Measurements from ENCODE around the gene GUF1.

GUF1 gene, protein sequence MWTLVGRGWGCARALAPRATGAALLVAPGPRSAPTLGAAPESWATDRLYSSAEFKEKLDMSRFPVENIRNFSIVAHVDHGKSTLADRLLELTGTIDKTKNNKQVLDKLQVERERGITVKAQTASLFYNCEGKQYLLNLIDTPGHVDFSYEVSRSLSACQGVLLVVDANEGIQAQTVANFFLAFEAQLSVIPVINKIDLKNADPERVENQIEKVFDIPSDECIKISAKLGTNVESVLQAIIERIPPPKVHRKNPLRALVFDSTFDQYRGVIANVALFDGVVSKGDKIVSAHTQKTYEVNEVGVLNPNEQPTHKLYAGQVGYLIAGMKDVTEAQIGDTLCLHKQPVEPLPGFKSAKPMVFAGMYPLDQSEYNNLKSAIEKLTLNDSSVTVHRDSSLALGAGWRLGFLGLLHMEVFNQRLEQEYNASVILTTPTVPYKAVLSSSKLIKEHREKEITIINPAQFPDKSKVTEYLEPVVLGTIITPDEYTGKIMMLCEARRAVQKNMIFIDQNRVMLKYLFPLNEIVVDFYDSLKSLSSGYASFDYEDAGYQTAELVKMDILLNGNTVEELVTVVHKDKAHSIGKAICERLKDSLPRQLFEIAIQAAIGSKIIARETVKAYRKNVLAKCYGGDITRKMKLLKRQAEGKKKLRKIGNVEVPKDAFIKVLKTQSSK

DNA sequence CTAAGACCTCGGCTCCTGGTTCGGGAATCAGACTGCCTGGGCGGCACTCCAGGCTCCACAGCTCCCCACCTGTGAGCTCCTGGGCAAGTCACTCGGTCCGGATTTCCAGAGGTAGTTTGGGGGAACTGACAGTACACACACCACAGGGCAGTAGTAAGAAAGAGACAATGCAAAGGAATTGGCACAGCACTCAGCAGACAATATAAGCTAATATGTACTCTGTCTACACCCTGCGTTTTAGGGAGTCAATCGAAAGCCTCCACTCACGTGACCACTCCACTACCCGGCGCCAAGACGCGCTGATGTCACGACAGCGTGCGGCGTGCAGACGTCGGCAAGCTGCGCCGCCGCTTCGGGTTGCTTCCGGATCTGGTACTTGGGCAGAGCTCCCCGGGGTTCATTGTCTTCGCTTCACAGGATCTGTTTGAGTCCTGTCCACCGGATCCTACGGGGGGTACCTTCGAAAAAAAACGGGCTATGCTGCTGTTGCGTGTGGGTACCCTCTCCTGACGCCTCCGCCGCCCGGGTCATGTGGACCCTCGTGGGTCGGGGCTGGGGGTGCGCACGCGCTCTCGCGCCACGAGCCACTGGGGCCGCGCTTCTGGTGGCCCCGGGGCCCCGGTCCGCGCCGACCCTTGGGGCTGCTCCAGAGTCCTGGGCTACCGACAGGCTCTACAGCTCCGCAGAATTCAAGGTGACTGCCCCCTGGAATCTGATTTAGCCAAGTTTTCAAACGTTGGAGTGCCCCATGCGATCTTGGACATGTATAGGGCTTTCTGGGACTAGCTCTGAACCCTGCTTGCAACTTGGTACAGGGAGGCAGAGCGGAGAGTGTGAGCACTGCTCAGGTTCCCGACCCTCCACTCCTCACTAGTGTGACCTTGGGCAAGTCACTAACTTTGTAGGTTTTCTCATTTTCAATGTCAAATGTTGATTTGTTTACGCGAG lies at the start of gene GUF1:
Gene GUF1 (plus strand): TSS at position 327 of the 948 bp plus-strand sequence. CDS start 203 bp downstream, at position 530.
- Histone ChIP-seq H4K20me1 (peaks cover 0 to 7% (median 0%) of the 10 kb centered on the region in 11 experiments; a peak in 2 of 22 replicates), H3K9ac (peak within 1 kb of the TSS; percentile 91 to 98 (median 94)), H3K27ac (peak within 1 kb of the TSS; percentile 93 to 98 (median 96)), H3K36me3 (peaks cover 16 to 28% (median 20%) of the 10 kb centered on the region in 11 experiments; a peak in 21 of 22 replicates), H3K4me1 (peaks cover 4 to 30% (median 25%) of the 10 kb centered on the region in 10 experiments), H3K27me3 (no peaks in the 10 kb centered on the region), H3K4me3 (peak within 1 kb of the TSS; percentile 67 to 90 (median 80)), H3K9me3 (replicated peaks in 1 of 11) (no peaks in the 10 kb centered on the region), H3K4me2 (peak within 1 kb of the TSS; percentile 74 to 95 (median 83))
- TF ChIP-seq Cebpa-rat (IDR thresholded peaks at IDR 0.05), result no peak

DNA sequence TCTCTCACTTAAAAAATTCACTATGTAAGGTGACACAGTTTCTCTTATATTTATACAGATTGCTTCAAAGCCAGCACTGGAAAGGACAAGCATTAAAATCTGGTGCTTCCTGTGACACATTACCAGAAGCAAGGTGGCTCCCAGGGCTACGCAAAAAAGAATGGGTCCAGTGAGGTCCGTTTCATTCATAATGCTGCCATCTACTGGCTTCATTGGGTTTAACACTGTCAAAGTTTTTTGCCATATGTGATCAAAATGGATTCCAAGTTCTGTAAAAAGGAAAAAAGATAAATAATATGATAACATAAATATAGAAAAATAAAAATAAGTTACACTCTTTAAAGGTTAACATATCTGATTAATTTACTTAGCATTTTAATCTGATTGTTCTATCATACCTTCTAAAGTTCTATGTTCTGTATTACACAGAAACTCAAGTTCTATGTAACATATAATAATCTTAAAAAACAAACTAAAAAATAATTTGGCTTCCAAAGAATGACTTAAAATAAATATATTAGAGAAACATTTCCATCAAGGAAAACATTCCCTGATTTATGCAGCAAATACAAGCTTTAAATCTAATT lies 48.8 kb upstream of the GUF1 start:
- no peak overlapping the region for H3K4me3 ChIP-seq
- H3K4me2 ChIP-seq, result no peak overlapping the region
- H4K20me1 ChIP-seq, result no peaks in the 10 kb centered on the region
- no peak overlapping the region for H3K9ac ChIP-seq
- no peaks in the 10 kb centered on the region for H3K9me3 ChIP-seq (replicated peaks in 1 of 11)
- H3K36me3 ChIP-seq, result no peaks in the 10 kb centered on the region
- no peak for TF ChIP-seq Cebpa-rat (IDR thresholded peaks at IDR 0.05)
- H3K27me3 ChIP-seq, result no peaks in the 10 kb centered on the region
- H3K4me1 ChIP-seq, result no peaks in the 10 kb centered on the region
- H3K27ac ChIP-seq, result no peak overlapping the region

DNA sequence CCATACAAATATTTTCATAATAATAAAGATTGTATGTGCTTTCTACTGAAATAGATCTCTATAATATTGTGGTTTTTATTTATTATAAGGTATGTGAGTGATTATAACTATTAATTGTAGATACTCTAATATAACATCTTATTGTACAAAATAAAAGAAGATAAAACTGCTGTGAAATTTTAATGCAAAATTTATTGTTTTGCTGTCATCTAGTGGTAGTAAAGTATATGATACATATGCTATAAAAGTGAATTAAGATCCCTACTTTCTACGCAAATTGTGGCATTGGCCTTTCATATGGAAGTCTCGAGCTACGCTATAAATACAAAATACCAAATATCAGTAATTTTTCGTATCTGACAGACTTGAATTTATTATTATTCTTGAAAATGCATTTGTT lies 46.1 kb upstream of the GUF1 start:
- Histone ChIP-seq H3K36me3 (no peaks in the 10 kb centered on the region), H3K27ac (no peak overlapping the region), H3K4me3 (no peak overlapping the region)

DNA sequence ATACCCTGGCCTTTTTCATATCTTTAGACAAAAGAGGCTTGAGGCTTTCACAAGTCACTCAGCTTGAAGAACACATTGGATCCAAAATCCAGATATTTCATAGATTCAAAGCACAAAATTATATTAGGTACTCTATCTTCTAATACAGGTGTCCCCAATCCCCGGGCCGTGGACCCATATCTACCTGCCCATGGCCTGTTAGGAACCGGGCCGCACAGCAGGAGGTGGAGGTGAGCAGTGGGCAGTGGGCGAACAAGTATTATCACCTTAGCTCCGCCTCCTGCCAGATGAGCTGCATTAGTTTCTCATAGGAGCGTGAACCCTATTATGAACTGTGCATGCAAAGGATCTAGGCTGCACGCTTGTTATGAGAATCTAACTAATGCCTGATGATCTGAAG lies 45.5 kb upstream of the GUF1 start:
- H3K4me1 ChIP-seq, result no peaks in the 10 kb centered on the region
- H3K9ac ChIP-seq, result no peak overlapping the region
- H3K4me2 ChIP-seq, result no peak overlapping the region
- no peaks in the 10 kb centered on the region for H4K20me1 ChIP-seq
- H3K27me3 ChIP-seq, result no peaks in the 10 kb centered on the region
- no peaks in the 10 kb centered on the region for H3K36me3 ChIP-seq
- TF ChIP-seq Cebpa-rat (IDR thresholded peaks at IDR 0.05), result no peak
- H3K27ac ChIP-seq, result no peak overlapping the region
- H3K9me3 ChIP-seq (replicated peaks in 1 of 11), result no peaks in the 10 kb centered on the region
- H3K4me3 ChIP-seq, result no peak overlapping the region

More for the DNA sequence above, 46.1 kb upstream of the GUF1 start:
- Histone ChIP-seq H3K4me1 (no peaks in the 10 kb centered on the region), H3K27me3 (no peaks in the 10 kb centered on the region), H3K9ac (no peak overlapping the region), H3K4me2 (no peak overlapping the region), H3K9me3 (replicated peaks in 1 of 11) (no peaks in the 10 kb centered on the region), H4K20me1 (no peaks in the 10 kb centered on the region)
- no peak for TF ChIP-seq Cebpa-rat (IDR thresholded peaks at IDR 0.05)

DNA sequence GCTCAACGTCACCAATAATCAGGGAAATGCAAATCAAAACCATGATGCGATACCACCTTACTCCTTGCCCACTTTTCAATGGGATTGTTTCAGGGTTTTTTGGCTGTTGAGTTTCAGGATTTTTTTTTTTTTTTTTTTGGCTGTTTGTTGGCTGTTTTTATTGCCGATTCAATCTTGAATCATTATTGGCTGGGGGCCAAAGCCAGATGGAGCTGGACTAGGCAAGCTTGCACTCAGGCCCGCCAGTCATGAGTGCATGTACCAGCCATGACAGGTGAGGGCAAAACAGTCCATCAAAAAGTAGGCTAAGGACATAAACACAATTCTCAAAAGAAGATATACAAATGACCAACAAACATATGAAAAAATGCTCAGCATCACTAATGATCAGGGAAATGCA lies 40.1 kb upstream of the GUF1 start:
- H3K27me3 ChIP-seq, result no peaks in the 10 kb centered on the region
- H3K9ac ChIP-seq, result no peak overlapping the region
- H3K4me1 ChIP-seq, result no peaks in the 10 kb centered on the region
- no peak for TF ChIP-seq Cebpa-rat (IDR thresholded peaks at IDR 0.05)
- peaks cover 7 to 18% (median 8%) of the 10 kb centered on the region in 11 experiments; a peak in 21 of 22 replicates for H3K9me3 ChIP-seq (replicated peaks in 1 of 11)
- no peak overlapping the region for H3K4me2 ChIP-seq
- no peak overlapping the region for H3K4me3 ChIP-seq
- H3K27ac ChIP-seq, result no peak overlapping the region
- H4K20me1 ChIP-seq, result no peaks in the 10 kb centered on the region
- no peaks in the 10 kb centered on the region for H3K36me3 ChIP-seq

DNA sequence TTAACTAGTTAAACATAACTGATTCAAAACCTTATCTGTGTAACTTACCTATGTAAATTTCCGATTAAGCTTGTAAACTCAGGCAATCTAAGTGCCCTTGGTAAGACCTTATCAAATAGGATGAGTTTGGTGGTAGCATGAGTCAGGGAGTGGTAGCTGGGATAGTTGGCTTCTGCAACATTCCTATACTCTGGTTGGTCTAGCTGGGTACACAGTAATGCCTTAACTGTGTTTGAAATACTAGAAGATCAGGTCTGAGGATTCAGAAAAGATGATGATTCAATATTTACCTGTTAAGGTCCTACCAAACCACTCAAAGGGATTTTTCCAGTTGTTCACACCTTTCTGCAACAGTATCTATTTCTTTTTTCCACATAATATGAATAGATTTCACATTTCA lies 32.1 kb upstream of the GUF1 start:
- no peak overlapping the region for H3K9ac ChIP-seq
- H3K27me3 ChIP-seq, result no peaks in the 10 kb centered on the region
- H4K20me1 ChIP-seq, result no peaks in the 10 kb centered on the region
- peaks cover 21 to 28% (median 27%) of the 10 kb centered on the region in 11 experiments for H3K9me3 ChIP-seq (replicated peaks in 1 of 11)
- no peaks in the 10 kb centered on the region for H3K4me1 ChIP-seq
- no peak for TF ChIP-seq Cebpa-rat (IDR thresholded peaks at IDR 0.05)
- no peak overlapping the region for H3K4me2 ChIP-seq
- H3K4me3 ChIP-seq, result no peak overlapping the region
- peaks cover 0 to 4% (median 0%) of the 10 kb centered on the region in 11 experiments; a peak in 1 of 22 replicates for H3K36me3 ChIP-seq
- H3K27ac ChIP-seq, result no peak overlapping the region

DNA sequence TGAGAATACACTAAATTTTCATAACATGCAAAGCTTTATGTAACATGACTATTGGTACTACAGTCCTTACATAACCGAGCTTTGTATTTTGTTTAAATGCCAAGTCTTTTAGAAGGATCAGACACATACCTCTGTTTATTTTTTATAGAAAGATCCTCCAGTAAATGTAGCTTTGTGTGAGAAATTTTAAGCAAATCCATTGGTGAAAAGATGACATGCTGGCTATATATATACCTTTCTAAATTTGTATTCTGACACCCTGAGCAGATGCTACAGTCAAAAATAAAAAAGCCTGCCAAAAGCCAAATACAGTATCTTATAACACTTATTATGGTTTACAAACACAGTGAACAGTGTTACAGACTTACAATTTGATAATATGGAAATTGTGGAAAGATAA lies 26.8 kb upstream of the GUF1 start, which contains the start of gene YIPF7:
Gene YIPF7 (minus strand): TSS at position 201 of the 400 bp plus-strand sequence. CDS start 1,525 bp downstream, outside the sequence.
- no peaks in the 10 kb centered on the region for H3K9me3 ChIP-seq (replicated peaks in 1 of 11)
- TF ChIP-seq Cebpa-rat (IDR thresholded peaks at IDR 0.05), result no peak
- H3K36me3 ChIP-seq, result no peaks in the 10 kb centered on the region
- H3K4me3 ChIP-seq, result no peak within 1 kb of the TSS
- no peaks in the 10 kb centered on the region for H4K20me1 ChIP-seq
- H3K27ac ChIP-seq, result no peak within 1 kb of the TSS
- no peaks in the 10 kb centered on the region for H3K27me3 ChIP-seq
- no peaks in the 10 kb centered on the region for H3K4me1 ChIP-seq
- H3K4me2 ChIP-seq, result no peak within 1 kb of the TSS
- H3K9ac ChIP-seq, result no peak within 1 kb of the TSS

DNA sequence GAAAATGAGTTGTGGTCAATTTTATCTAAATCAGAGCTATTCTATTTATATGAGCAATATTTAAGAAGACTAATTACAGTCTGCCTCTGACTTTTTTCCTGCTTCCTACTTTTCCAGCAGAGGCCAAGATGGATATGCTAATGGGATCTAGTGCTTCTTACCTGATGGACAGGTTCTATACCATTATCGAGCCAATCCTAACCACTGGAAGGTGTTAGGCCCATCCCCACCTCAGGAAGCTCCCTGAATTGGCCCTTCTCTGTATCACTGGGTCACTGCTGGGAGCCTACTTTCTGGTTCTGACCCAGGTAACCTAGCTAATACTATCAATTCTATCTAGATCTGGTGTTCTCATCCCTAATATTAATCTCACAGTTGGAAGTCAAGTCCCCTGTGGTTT lies 26.2 kb upstream of the GUF1 start:
- no peaks in the 10 kb centered on the region for H3K27me3 ChIP-seq
- TF ChIP-seq Cebpa-rat (IDR thresholded peaks at IDR 0.05), result no peak
- no peaks in the 10 kb centered on the region for H3K36me3 ChIP-seq
- no peak overlapping the region for H3K4me3 ChIP-seq
- no peak overlapping the region for H3K27ac ChIP-seq
- H4K20me1 ChIP-seq, result no peaks in the 10 kb centered on the region
- no peak overlapping the region for H3K4me2 ChIP-seq
- no peak overlapping the region for H3K9ac ChIP-seq
- no peaks in the 10 kb centered on the region for H3K9me3 ChIP-seq (replicated peaks in 1 of 11)
- H3K4me1 ChIP-seq, result no peaks in the 10 kb centered on the region
